Progenitor cell of endocrine pancreas (in vitro differentiated cells): Measurements from ENCODE around the gene HTR1D. TPM values are rescaled to one million over a fixed set of nuclear protein-coding genes. Genes with fewer than 3 reads are reported as not detected.

Experiments
- DNase-seq: peaks from one replicate; pipeline ENCODE4 v3.0.0; 2021; ENCODE audit warnings: low spot score; ENCODE audit not compliant: unreplicated experiment
- H3K27ac Mint-ChIP-seq: 2 replicates; pipeline ENCODE4 v1.8.0; 2021; ENCODE audit warnings: mild to moderate bottlenecking, moderate library complexity, mixed read lengths
- H3K27me3 Mint-ChIP-seq: 2 replicates; pipeline ENCODE4 v1.8.0; 2021; ENCODE audit warnings: mixed read lengths
- H3K36me3 Mint-ChIP-seq: 2 replicates; pipeline ENCODE4 v1.8.0; 2022; ENCODE audit warnings: mixed read lengths; ENCODE audit not compliant: insufficient read depth
- H3K4me1 Mint-ChIP-seq: 2 replicates; pipeline ENCODE4 v1.8.0; 2021; ENCODE audit warnings: low read depth, mixed read lengths
- H3K4me3 Mint-ChIP-seq: 2 replicates; pipeline ENCODE4 v1.8.0; 2021; ENCODE audit warnings: low read depth, mild to moderate bottlenecking, moderate library complexity, mixed read lengths
- H3K9me3 Mint-ChIP-seq: 2 replicates; pipeline ENCODE4 v1.8.0; 2021; ENCODE audit warnings: low read depth, mixed read lengths
- total RNA-seq: library from RNA; stranded (reverse); gene quantifications from 2 replicates; pipeline ENCODE4 v1.2.1, GENCODE V29; 2021
- TF ChIP-seq, protein P1 (sequence below): fragments of 200-600 bp; sonication (generic); IDR thresholded peaks from one replicate; pipeline ENCODE4 v1.5.0; 2021; ENCODE audit warnings: antibody characterized with exemption, mild to moderate bottlenecking; ENCODE audit not compliant: unreplicated experiment

Gene HTR1D
- total RNA-seq, 1 donor from 2014 or later, result 0.31 TPM

DNA sequence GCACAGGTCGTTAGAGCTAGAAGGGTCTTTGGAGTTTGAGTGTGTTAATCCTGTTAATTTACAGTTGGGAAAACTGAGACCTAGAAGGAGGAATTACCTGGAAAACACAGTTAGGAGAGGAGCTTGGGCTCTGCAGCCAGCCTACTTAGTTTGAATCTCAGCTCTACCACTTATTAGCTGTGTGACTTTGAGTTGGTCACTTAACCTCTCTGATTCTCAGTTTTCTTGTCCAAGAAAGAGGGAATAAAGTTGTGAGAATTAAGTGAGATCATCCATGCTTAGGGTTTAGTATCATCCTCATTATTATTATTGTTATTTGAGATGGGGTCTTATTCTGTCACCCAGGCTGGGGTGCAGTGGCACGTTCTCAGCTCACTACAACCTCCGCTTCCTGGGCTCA is 5.4 kb upstream of the HTR1D start:
- Mint-ChIP-seq H3K36me3 (no peaks in the 10 kb centered on the region), H3K27ac (no peak overlapping the region), H3K27me3 (peaks cover 5% of the 10 kb centered on the region), H3K4me3 (no peak overlapping the region), H3K9me3 (peaks cover 3% of the 10 kb centered on the region), H3K4me1 (peaks cover 6% of the 10 kb centered on the region)
- DNase-seq, result no peak
- TF ChIP-seq, protein P1, sequence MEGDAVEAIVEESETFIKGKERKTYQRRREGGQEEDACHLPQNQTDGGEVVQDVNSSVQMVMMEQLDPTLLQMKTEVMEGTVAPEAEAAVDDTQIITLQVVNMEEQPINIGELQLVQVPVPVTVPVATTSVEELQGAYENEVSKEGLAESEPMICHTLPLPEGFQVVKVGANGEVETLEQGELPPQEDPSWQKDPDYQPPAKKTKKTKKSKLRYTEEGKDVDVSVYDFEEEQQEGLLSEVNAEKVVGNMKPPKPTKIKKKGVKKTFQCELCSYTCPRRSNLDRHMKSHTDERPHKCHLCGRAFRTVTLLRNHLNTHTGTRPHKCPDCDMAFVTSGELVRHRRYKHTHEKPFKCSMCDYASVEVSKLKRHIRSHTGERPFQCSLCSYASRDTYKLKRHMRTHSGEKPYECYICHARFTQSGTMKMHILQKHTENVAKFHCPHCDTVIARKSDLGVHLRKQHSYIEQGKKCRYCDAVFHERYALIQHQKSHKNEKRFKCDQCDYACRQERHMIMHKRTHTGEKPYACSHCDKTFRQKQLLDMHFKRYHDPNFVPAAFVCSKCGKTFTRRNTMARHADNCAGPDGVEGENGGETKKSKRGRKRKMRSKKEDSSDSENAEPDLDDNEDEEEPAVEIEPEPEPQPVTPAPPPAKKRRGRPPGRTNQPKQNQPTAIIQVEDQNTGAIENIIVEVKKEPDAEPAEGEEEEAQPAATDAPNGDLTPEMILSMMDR, result no peak

DNA sequence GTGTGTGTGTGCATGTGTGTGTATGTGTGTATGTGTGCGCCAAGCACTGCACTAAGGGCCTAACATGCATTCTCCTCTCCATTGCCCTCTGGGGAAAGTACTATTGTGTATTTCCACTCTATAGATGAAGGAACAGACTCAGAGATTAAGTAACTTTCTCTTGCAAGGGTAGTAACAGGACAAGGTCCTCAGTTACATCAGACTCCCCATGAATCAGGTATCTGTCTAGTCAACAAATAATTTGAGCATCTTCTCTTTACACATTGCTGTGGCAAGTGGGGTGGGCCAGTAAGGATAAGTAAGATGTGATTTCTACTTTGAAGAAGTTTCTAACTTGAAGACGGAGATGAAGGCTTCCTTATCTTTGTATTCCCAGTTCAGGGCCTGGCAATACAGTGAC is 5.0 kb upstream of the HTR1D start:
- Mint-ChIP-seq H3K27ac (no peak overlapping the region), H3K4me1 (peaks cover 7% of the 10 kb centered on the region), H3K4me3 (no peak overlapping the region), H3K9me3 (peaks cover 3% of the 10 kb centered on the region), H3K36me3 (no peaks in the 10 kb centered on the region), H3K27me3 (peaks cover 7% of the 10 kb centered on the region)
- TF ChIP-seq, protein P1, result no peak
- no peak for DNase-seq

DNA sequence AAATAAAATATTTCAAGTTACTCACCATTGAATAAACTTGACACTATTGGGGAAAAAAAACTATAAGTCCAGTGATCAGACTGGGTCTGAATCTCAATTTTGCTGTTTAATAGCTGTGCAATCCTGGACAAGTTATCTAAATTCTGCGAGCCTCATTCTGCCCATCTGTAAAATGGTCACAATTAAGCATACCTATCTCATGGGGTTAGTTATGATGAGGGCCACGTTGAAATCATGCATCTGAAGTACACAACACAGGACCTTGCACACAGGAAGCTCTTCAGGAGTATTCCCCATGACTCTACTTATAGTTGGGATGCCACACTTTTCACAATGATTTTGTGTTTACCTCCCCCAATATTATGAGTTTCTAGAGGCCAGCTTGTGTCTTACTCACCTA is 3.8 kb upstream of the HTR1D start:
- peaks cover 7% of the 10 kb centered on the region for H3K4me1 Mint-ChIP-seq
- no peak overlapping the region for H3K27ac Mint-ChIP-seq
- DNase-seq, result no peak
- TF ChIP-seq, protein P1, result no peak
- H3K27me3 Mint-ChIP-seq, result peaks cover 12% of the 10 kb centered on the region
- H3K4me3 Mint-ChIP-seq, result no peak overlapping the region
- no peaks in the 10 kb centered on the region for H3K36me3 Mint-ChIP-seq
- peaks cover 3% of the 10 kb centered on the region for H3K9me3 Mint-ChIP-seq

DNA sequence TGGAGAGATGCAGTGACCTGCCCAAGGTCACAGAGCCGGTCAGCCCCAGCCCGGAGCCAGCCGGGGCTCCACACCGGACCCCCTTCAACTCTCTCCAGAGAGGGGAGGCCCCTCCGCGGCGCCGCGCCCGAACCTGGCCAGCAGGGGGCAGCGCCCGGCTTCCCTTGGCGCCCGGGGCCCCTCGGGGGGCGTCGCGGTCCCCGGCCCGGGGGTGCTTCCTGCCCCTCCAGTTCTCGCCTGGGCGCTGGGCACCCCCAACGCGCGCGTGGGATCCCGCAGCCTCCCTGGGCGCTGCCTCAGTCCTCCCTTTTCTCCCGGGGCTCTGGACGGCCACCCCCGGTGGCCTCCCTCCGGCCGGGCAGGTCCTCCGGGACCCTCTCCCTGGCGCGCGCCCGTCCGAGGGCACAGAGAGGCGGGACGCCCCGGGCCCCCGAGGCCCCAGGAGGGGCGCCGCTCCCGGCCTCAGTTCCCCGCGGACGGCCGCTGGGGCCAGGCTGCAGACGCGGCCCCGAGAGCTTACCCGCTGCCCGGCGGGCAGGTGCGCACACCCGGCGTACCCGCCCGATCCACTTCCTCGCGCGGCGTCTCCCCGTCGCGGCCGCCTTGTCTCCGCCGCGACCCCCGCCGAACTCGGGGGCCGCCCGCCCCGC is 406 bp downstream of the HTR1D start:
- no peak overlapping the region for H3K27ac Mint-ChIP-seq
- TF ChIP-seq, protein P1, result peak; percentile 92
- peak overlapping the region; percentile 67 for H3K4me3 Mint-ChIP-seq
- peak; percentile 59 for DNase-seq
- H3K27me3 Mint-ChIP-seq, result peaks cover 31% of the 10 kb centered on the region
- H3K9me3 Mint-ChIP-seq, result no peaks in the 10 kb centered on the region
- peaks cover 6% of the 10 kb centered on the region for H3K4me1 Mint-ChIP-seq
- H3K36me3 Mint-ChIP-seq, result no peaks in the 10 kb centered on the region

DNA sequence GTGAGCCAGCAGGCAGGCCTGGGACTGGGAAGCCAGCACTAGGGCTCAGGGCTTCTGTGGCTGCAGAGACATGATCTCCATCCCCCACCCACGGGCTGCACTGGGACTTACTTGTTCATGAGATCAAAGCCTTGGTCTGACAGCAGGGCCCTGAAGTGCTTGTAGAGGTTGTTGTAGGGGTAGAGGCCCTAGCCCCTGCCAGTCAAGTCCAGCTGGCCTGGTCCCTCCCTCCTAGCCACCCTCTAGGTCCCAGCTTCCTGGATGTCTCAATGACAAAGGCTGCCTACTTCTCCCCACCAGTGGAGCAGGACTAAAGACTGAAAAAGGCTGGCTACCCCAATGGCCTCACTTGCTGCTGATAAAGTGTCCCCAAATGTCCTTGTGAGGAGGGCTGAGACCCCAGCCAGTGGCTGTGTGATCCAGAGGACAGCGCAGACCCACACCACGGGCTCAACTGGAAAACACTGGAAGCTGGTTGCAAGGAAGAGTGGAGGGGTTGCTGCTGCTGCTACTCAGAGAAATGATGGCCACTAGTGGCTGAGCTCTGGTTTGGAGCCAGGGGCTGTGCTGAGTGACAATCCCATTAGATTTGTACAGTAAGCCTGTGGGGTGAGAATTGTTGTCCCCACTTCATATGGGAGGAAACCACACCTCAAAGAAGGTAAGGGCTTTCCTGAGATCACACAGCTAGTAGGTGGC is 1.4 kb downstream of the HTR1D start:
- H3K27me3 Mint-ChIP-seq, result peaks cover 36% of the 10 kb centered on the region
- no peak for DNase-seq
- no peak overlapping the region for H3K27ac Mint-ChIP-seq

More for the DNA sequence above, 1.4 kb downstream of the HTR1D start:
- TF ChIP-seq, protein P1, result no peak
- Mint-ChIP-seq H3K4me3 (peak overlapping the region; percentile 41), H3K9me3 (no peaks in the 10 kb centered on the region), H3K4me1 (peaks cover 6% of the 10 kb centered on the region), H3K36me3 (no peaks in the 10 kb centered on the region)
